Calu3 (cell line): ENCODE measurements around the gene KCNV2. TPM values are rescaled to one million over a fixed set of nuclear protein-coding genes. Genes with fewer than 3 reads are reported as not detected.

Experiments
- Bru-seq: library from RNA; stranded (reverse); fragments of 400-500 nt; gene quantifications from one replicate; lab custom pipeline; 2021; lab: Mats Ljungman, UMichigan
- BruChase-seq, 2 experiments: library from RNA; stranded (reverse); fragments of 400-500 nt; gene quantifications; one replicate each; lab custom pipeline; 2021; lab: Mats Ljungman, UMichigan
- BruUV-seq: library from RNA; stranded (reverse); fragments of 400-500 nt; replicated peaks from 2 replicates; lab custom pipeline; 2021; lab: Mats Ljungman, UMichigan
- CTCF ChIA-PET: fragments of 300-600 bp; sonication (Branson Sonifier 250); formaldehyde crosslinking; loops from one replicate; lab custom pipeline; 2022; ENCODE audit warnings: antibody characterized with exemption; lab: Charles Lee
- DNase-seq: peaks from one replicate; pipeline ENCODE4 v3.0.0; 2022
- H3K27ac Mint-ChIP-seq: one replicate; pipeline ENCODE4 v1.8.0; 2022; ENCODE audit warnings: mixed read lengths; ENCODE audit not compliant: unreplicated experiment
- H3K27me3 Mint-ChIP-seq: one replicate; pipeline ENCODE4 v1.8.0; 2022; ENCODE audit warnings: mixed read lengths; ENCODE audit not compliant: unreplicated experiment
- H3K36me3 Mint-ChIP-seq: one replicate; pipeline ENCODE4 v1.8.0; 2022; ENCODE audit warnings: mild to moderate bottlenecking, moderate library complexity, mixed read lengths; ENCODE audit not compliant: insufficient read depth, unreplicated experiment
- H3K4me1 Mint-ChIP-seq: one replicate; pipeline ENCODE4 v1.8.0; 2022; ENCODE audit warnings: mild to moderate bottlenecking, low read depth, mixed read lengths; ENCODE audit not compliant: unreplicated experiment
- H3K4me3 Mint-ChIP-seq: one replicate; pipeline ENCODE4 v1.8.0; 2022; ENCODE audit warnings: mild to moderate bottlenecking, low read depth, moderate library complexity, mixed read lengths; ENCODE audit not compliant: unreplicated experiment
- H3K9me3 Mint-ChIP-seq: one replicate; pipeline ENCODE4 v1.8.0; 2022; ENCODE audit warnings: low read depth, mixed read lengths; ENCODE audit not compliant: unreplicated experiment
- intact Hi-C: fragments of 100-400 bp; cut with micrococcal nuclease; formaldehyde crosslinking; loops from one replicate; pipeline ENCODE4 v1.10.0; 2022; ENCODE audit not compliant: unreplicated experiment
- long read RNA-seq: library from polyadenylated mRNA; stranded (forward); transcript quantifications from one replicate; pipeline ENCODE4 v2.0.0, GENCODE V29; 2022
- total RNA-seq: library from RNA; stranded (reverse); gene quantifications from 2 replicates; pipeline ENCODE4 v1.2.3, GENCODE V29; 2022
- TF ChIP-seq, protein P1 (sequence below): fragments of 200-600 bp; IDR thresholded peaks from one replicate; pipeline ENCODE4 v1.8.0; 2022; ENCODE audit warnings: antibody characterized with exemption; ENCODE audit not compliant: unreplicated experiment

The KCNV2 gene
- total RNA-seq (not detected in 2 replicates), Bru-seq, nascent RNA (not detected), BruChase-seq, experiment 1, labeled RNA remaining after a 6-hour chase (not detected), BruChase-seq, experiment 2, labeled RNA remaining after a 2-hour chase (not detected)
- long read RNA-seq, partial matches to known transcripts, result 0 of 2 reads
- long read RNA-seq, other reads (novel, unspliced or antisense), result 2 of 2 reads

DNA sequence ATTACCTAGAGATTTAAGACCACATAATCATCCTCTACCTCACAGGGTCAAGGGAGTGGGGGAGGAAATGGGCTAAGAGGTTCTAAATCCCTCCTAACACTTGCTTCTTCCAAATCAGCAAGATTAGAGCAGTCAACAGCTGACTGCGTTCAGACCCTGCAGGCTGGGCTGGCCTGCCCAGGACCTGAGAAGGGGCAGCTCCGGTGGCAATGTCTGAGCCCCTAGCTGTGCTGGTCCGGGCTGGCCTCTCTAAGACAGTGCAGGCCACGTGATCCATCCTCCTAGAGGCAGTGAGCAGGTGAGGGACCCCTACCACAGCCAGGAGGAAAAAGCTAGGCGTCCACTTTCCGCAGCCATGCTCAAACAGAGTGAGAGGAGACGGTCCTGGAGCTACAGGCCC, at the start of gene KCNV2:
TSS of gene KCNV2 (plus strand) at position 126 of the 400 bp plus-strand sequence. CDS start at position 356, 230 bp downstream.
- no peaks in the 10 kb centered on the region for H3K9me3 Mint-ChIP-seq
- TF ChIP-seq, protein P1, sequence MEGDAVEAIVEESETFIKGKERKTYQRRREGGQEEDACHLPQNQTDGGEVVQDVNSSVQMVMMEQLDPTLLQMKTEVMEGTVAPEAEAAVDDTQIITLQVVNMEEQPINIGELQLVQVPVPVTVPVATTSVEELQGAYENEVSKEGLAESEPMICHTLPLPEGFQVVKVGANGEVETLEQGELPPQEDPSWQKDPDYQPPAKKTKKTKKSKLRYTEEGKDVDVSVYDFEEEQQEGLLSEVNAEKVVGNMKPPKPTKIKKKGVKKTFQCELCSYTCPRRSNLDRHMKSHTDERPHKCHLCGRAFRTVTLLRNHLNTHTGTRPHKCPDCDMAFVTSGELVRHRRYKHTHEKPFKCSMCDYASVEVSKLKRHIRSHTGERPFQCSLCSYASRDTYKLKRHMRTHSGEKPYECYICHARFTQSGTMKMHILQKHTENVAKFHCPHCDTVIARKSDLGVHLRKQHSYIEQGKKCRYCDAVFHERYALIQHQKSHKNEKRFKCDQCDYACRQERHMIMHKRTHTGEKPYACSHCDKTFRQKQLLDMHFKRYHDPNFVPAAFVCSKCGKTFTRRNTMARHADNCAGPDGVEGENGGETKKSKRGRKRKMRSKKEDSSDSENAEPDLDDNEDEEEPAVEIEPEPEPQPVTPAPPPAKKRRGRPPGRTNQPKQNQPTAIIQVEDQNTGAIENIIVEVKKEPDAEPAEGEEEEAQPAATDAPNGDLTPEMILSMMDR, result no peak
- H3K27ac Mint-ChIP-seq, result peak within 1 kb of the TSS; percentile 8
- H3K4me1 Mint-ChIP-seq, result peaks cover 16% of the 10 kb centered on the region
- H3K36me3 Mint-ChIP-seq, result peaks cover 6% of the 10 kb centered on the region
- no peak within 1 kb of the TSS for H3K4me3 Mint-ChIP-seq
- intact Hi-C loops, result no loop called here
- CTCF ChIA-PET, result interaction anchor here (0.8 kb wide), 1 partner anchor 16 kb away, joined by 4 read pairs; no protein-coding TSS in a partner anchor
- no peak for DNase-seq
- BruUV-seq, result no TSS peak
- no peaks in the 10 kb centered on the region for H3K27me3 Mint-ChIP-seq

DNA sequence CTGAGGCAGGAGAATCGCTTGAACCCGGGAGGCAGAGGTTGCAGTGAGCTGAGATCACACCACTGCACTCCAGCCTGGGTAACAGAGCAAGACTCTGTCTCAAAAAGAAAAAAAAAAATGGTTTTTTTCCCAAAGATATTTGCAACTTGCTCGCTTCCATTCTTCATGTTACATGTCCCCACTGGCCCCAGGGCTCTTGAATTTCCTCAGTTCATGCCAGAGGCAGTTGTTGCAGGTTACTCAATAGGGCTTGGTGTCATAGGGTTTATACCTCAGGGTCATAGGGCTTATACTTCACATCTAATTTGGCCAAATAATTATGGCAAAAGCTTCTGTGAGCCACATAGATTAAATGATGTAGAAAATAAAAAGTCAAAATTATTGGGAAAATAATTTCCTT, 44.1 kb upstream of the KCNV2 start:
- H3K4me1 Mint-ChIP-seq, result peaks cover 17% of the 10 kb centered on the region
- H3K9me3 Mint-ChIP-seq, result no peaks in the 10 kb centered on the region
- CTCF ChIA-PET, result interaction anchor here (0.7 kb wide), 1 partner anchor 248 kb away, joined by 3 read pairs; no protein-coding TSS in a partner anchor
- no peaks in the 10 kb centered on the region for H3K36me3 Mint-ChIP-seq
- no TSS peak for BruUV-seq
- no peak for DNase-seq
- H3K27me3 Mint-ChIP-seq, result no peaks in the 10 kb centered on the region
- intact Hi-C loops, result no loop called here
- no peak overlapping the region for H3K4me3 Mint-ChIP-seq
- TF ChIP-seq, protein P1, result no peak
- no peak overlapping the region for H3K27ac Mint-ChIP-seq

DNA sequence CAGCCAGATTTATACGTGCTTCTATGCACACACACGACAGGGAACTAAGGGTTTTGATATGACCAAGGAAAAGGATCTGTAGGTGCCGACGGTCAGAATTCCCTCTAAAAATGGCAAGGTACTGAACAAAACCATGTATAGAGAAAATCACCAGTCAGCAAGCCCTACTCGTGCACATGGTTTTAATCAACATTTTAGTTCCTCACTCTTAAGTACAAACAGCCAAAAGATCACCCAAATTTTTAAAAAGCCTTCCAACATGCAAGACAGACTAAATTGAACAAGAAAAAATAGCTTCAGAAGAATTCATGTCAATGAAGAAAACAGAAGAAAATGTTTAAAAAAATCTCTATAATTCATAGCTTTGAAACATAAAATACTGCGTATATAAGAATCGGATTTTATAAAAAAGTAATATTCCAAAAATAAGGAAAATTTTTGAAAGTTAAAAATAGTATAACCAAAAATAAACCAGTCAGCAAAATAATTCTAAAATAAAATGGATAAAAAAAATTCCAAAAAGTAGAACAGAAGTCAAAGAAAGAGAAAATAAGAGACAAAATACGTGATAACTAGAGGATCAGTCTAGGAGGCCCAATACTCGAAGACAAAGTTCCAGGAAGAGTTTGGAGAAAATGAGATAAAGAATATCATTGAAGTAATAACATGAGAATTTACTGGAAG, 43.0 kb upstream of the KCNV2 start:
- Mint-ChIP-seq H3K36me3 (no peaks in the 10 kb centered on the region), H3K4me3 (no peak overlapping the region), H3K27ac (no peak overlapping the region), H3K9me3 (no peaks in the 10 kb centered on the region), H3K27me3 (no peaks in the 10 kb centered on the region), H3K4me1 (peaks cover 17% of the 10 kb centered on the region)
- DNase-seq, result no peak
- no TSS peak for BruUV-seq
- intact Hi-C loops, result no loop called here
- TF ChIP-seq, protein P1, result no peak
- CTCF ChIA-PET, result no interaction called here

DNA sequence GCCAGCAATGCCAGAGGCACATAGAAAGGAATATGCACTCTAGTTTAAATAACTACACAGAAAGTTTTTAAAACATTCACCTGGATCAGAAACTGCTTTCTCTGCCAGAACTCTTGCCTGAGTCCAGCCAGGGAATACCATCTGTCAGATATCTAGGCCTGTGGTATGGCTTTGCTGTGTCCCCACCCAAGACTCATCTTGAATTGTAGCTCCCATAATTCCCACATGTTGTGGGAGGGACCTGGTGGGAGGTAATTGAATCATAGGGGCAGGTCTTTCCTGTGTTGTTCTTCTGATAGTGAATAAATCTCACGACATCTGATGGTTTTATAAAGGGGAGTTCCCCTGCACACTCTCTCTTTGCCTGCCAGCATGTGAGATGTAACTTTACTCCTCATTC, 41.5 kb upstream of the KCNV2 start:
- H3K36me3 Mint-ChIP-seq, result no peaks in the 10 kb centered on the region
- H3K4me3 Mint-ChIP-seq, result no peak overlapping the region
- intact Hi-C loops, result no loop called here
- peaks cover 17% of the 10 kb centered on the region for H3K4me1 Mint-ChIP-seq
- no peaks in the 10 kb centered on the region for H3K27me3 Mint-ChIP-seq
- H3K27ac Mint-ChIP-seq, result no peak overlapping the region
- no TSS peak for BruUV-seq
- H3K9me3 Mint-ChIP-seq, result peaks cover 3% of the 10 kb centered on the region
- CTCF ChIA-PET, result no interaction called here
- no peak for DNase-seq
- TF ChIP-seq, protein P1, result no peak
